ENCODE results near the gene CD33.

DNA sequence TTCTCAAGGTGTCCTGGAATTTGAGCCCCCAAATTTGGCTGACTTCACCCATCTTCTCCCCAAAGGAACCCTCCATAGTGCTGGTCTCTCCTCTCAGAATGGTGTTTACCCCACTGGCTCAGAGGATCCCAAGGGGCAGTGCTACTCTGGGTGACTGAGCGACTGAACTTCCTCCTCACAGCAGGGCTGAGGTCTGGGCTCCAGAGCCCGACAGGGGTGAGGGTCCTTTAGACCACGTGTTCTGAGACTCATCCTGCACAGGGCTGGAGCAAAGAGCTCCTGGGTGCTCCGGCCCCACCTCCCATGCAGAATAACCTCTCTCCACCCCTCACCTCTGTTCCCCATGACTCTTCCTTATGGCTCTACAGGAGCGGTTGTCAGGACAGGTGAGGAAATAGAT lies 23.2 kb upstream of the CD33 start:
- no peak for TF ChIP-seq GABPB1 (CRISPR knock-in tag; IDR thresholded peaks at IDR 0.05)
- TF ChIP-seq, protein P1, sequence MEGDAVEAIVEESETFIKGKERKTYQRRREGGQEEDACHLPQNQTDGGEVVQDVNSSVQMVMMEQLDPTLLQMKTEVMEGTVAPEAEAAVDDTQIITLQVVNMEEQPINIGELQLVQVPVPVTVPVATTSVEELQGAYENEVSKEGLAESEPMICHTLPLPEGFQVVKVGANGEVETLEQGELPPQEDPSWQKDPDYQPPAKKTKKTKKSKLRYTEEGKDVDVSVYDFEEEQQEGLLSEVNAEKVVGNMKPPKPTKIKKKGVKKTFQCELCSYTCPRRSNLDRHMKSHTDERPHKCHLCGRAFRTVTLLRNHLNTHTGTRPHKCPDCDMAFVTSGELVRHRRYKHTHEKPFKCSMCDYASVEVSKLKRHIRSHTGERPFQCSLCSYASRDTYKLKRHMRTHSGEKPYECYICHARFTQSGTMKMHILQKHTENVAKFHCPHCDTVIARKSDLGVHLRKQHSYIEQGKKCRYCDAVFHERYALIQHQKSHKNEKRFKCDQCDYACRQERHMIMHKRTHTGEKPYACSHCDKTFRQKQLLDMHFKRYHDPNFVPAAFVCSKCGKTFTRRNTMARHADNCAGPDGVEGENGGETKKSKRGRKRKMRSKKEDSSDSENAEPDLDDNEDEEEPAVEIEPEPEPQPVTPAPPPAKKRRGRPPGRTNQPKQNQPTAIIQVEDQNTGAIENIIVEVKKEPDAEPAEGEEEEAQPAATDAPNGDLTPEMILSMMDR (IDR thresholded peaks at IDR 0.05), result no peak
- TF ChIP-seq FOXJ3 (CRISPR knock-in tag; IDR thresholded peaks at IDR 0.05; ENCODE audit: borderline replicate concordance), result no peak
- no peak for TF ChIP-seq ETV6 (CRISPR knock-in tag; IDR thresholded peaks at IDR 0.05)
- no peak for TF ChIP-seq ATF1 (CRISPR knock-in tag; IDR thresholded peaks at IDR 0.05)
- no peak for TF ChIP-seq FOXK1 (CRISPR knock-in tag; IDR thresholded peaks at IDR 0.05)
- TF ChIP-seq MAX (CRISPR knock-in tag; IDR thresholded peaks at IDR 0.05), result no peak
